GM21529 (cell line): ENCODE results near the gene OSBP2.

Experiments used
- ATAC-seq: cut with Tn5 transposase; IDR thresholded peaks from one replicate; pipeline ENCODE4 v1.9.1; 2021; ENCODE audit not compliant: unreplicated experiment

Gene OSBP2

DNA sequence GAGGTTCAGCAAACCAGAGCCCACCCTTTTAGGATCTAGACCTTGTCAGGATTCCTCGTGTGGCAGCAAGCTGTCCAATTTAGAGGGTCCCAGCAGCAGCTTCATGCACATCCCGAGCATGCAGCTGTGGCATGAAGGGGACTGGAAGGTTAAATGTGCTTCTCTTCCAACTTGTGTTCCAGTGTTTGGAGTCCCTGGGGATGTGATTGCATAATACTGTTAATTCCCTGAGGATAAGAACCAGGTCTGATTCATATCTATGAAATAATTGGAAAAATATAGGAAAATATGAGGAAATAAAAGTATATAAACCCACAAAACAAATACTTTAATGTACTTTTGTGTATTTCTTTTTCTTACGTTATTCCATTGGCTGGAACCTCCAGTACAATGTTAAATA lies 143.4 kb downstream of the OSBP2 start:
- ATAC-seq: no peak

- no peak for ATAC-seq
Measured at GRCh38 chr22:30841273-30841672, 146.6 kb downstream of the OSBP2 start.

DNA sequence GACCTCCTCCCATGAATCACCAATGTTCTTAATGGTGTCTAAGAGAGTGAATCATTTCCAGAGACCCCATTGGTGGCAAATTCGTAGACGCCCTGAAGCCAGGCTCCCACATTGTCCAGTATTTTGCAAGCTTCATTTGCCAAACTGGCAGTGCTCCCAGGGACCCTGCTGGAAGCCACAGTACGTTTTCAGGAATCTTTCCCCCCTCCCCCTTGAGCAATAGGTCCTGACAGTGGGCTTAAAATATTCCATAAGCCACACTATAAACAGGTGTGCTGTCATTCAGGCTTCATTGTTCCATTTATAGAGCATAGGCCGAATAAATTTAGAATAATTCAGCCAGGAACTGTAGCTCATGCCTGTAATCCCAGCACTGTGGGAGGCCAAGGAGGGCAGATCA lies 148.6 kb downstream of the OSBP2 start:
- ATAC-seq: no peak

- ATAC-seq: no peak
Measured at GRCh38 chr22:30847583-30847982, 152.9 kb downstream of the OSBP2 start.

GRCh38 chr22:30855266-30855665 lies 160.6 kb downstream of the OSBP2 start:
- ATAC-seq: no peak

DNA sequence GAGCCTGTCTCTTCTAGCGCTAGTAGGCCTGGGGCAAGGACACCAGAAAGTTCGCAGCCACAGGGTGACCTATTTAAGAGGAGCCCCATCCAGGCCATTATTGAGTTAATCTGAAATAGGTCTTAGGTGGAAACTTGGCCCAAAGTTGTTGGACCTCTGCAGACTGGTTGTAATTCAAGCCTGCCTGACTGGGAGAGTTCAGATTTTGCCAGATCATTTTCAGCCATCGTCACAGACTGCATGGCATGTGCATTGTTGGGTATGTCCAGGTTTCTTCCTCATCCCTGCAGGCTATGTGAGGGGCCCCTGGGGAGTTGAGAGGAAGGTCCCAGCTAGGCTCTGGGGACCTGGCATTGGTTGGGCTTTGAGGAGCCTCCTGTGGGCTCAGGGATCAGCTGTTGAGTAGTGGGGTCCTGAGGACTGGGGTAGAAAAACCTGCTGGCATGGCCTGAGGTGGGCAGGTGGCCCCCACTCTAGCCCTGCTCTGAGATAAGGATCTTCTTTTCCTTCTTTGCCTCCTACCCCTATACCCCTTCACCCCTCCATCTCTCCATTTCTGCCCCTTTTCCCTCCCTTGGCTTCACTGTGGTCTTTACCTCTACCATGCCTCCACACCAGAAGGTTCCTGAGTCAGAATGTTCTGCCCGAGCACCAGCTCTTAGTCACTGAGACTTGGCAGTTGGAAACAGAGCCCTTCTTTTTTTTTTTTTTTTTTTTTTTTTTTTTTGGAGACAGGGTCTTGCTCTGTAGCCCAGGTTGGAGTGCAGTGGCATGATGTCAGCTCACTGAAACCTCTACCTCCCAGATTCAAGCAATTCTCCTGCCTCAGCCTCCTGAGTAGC lies 161.2 kb downstream of the OSBP2 start:
- no peak for ATAC-seq

- no peak for ATAC-seq
Measured at GRCh38 chr22:30856741-30857502, 162.2 kb downstream of the OSBP2 start.

DNA sequence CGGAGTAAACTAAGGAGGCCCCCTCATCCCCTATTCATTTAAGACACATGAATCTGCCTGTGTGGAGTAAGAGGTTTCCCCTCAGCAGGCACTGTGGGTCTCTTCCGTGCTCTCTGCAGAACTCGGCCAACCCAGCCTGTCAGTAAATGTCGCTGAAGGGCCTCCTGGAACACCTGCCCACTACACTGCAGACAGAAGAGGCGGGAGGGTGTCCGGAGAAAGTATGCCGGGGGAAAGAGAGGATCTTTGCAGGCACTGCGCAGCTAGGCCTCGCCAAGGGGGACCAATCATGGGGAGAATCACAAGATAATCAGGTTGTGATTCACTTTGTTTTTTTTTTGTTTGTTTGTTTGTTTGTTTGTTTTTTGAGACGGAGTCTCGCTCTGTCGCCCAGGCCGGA lies 163.1 kb downstream of the OSBP2 start:
- no peak for ATAC-seq

DNA sequence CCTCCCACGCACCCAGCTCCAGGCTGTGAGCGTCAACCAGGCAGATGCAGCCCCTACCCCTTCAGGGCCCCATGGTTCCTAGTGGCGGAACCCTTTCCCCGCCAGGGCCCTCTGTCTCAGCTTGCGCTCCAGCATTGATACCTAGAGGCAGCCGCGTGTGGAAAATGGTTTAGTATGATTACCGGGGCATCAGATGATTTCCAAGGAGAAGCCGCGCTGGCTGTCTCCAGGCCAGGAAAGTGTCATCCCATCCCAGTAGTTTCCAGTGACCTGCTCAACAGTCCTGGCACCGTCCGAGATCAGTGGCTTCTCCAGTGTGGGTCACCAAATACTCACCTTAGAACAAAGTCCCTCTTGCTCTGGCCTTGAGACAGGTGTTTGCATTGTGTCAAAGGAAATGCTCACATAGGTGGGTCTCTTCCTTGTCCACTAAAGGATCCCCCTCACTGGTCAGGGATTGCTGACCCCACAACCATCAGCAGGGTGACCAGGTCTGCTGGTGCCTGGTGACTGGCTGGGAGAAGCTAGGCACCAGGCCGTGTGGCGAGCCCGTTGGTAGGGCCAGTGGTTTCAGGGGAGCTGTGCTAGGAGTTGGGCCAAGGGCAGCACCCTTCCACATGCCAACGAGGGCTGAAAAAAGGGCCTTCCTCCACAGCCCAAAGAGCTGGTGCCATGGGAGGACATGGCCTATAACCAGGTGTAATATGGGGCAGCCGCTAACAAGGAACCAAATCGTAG lies 164.5 kb downstream of the OSBP2 start:
- ATAC-seq: no peak

DNA sequence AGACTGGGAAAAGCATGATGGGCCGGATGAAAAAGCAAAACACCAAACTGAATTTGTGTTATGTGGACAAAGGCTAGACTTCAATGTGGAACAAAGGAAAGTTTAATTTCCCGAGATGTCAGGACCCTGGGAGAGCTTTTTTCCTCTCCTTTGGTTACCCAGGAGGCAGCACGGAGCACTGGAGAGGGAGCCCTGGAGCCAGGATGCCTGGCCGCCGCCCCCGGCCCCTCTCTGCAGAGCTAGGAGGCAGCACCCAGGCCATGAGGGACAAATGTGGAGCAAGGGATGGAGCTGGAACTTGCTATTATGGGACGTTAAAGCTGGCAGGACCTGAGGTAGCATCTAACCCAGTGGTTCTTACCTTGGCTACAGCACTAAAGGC lies 165.0 kb downstream of the OSBP2 start:
- no peak for ATAC-seq

DNA sequence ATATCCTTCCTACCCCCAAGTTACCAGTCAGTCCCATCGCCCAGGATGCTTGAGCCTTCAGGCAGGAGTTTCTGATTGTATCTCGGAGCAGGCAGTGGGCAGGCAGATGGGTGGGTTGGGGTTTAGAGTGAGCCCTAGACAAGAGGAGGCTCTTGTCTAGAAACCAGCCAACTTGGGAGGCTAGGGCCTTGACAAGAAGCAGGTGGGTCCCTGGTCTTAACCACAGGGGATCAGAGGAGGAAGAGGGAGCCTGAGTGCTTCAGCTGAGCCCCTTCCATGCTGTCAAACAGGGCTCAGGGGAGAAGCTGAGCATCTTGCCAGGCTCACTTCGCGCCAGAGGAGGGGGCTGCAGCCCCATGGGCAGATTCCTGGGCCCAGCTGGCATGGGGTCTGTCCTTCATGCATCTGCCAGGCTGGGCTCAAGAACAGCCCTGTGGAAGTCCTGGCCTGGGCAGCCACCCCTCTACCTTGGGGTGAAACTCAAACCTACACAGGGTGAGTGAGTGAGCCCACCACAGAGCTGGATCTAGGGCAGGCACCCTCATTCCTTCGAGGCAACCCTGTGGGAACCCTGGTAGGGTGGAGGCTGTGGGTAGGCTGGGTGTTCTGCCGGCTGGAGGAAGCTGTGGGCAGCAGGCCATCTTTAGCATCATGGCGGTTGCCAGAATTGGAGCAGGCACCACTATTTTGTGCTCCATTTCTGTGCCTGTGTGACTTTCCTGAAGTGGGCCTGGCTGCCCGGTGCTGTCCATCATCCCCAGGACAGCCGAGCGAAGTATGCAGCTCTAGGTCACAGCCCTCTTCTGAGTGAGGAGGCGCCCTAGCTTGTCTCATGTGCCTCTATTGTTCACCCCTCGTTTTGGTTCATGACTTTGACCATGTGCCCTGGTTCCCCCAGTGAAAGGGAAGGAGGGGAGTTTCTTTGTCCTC lies 165.8 kb downstream of the OSBP2 start:
- ATAC-seq: no peak

DNA sequence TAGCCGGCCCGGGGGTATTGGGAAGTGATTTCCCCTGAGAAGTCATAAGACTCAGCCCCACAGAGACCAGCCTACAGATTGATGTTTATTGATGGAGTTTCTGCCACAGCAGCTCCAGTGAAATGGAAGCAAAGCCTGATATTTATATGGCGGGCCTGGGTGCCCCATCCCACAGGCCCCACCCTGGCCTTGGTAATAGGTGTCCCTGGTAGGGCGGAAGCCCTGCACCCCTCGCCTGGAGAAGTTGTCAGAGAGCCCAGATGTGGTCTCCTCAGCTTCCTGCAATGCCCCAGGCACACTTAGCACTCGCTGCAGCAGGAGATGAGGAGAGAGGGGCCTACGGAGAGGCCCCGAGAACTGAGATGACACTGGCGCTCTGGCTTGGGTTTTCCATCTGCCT lies 166.5 kb downstream of the OSBP2 start:
- ATAC-seq: no peak

GRCh38 chr22:30861688-30862552 lies 167.2 kb downstream of the OSBP2 start:
- ATAC-seq: no peak

DNA sequence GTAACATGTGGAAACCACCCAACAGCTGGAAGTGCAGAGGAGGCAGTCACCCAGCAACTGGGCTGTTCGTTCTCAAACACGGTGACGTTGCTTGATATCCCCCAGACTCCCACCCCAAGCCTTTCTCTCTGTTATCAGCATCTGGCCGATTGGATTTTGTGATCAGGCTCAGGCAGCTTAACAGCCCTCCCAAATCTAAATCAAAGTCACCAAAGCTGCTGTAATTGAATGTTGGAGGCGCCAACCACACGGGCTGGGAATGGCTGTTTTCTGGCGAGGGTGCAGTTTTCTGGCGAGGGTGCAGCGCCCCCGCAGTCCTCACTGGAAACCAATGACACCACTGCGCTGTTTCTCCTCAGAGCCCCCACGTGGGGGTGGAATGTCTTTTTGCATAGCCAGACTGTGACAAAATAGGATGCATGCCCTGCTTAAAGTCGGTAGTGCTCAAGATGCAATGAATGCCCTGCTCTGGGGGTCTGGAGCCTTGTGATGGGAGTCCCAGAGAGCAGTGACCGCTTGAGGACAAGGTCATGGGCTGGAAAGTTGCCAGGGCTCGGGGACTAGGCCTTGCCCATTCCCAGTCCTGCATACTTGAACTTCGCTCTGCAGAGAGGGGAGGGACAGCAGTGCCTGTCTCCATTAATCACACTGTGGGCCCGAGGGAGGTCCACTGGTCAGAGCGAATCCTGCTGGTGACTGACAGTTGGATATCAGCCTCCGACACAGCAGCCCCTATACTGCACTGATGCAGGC lies 168.6 kb downstream of the OSBP2 start:
- ATAC-seq: no peak

DNA sequence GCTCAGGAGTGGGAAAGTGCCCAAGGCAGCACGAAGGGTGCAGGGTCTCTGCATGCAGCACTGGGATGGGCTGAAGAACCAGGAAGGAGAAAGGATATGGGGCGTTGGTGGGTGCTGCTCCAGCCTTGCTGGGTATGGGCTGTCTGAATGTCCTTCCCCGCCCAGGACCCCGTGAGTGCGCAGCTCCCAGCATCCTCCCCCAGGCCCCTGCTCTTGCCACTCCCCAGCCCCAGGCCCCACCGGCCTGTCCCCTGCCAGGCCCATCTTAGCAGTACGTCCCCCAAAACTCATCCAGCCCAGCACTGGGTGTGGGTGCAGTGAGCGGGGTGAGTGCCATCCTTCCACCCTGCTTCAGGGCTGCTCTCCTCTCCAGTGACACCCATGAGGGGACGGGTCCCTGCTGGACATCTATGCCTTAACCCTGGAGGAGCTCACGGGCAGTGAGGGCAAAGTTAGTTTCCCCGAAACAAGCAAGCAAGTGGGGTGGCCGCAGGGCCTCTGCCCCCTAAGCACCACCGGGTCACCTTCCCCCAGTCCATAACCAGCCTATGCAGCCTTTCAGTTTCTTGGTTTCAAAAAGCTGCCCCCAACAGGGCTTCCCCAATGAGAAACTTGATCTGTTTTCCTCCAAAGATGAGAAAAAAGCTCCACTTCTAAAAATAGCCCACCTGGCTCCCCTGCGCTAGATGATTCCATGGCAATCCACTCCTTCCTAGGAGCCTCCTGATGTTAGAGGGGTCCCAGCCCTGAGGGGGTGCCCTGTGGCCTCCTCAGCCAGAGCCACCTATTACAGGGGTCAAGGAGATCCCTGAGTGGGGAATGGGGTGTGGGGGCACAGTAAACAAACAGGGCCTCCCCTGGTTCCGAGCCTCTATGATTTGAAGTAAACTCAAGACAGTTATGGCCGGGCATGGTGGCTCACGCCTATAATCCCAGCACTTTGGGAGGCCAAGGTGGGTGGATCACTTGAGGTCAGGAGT lies 170.1 kb downstream of the OSBP2 start:
- ATAC-seq: no peak

DNA sequence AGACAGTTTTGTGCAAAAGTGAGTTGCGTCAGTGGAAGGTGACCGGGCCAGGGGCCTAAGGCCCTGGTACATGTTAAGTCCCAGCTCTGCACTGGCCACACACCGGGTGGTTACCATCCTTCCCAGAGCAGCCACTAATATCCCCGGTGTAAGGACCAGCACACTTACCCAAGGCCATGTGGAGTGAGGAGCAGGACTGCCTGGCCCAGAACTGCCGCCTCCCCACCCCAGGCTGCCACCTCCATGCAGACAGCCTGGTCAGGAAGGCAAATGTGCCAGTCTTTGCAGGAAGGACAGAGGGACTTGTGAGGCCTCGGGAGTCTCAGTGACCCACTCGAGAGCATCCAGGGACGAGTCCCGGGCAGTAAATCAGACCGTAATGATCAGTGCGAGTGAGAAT lies 171.0 kb downstream of the OSBP2 start:
- no peak for ATAC-seq

GRCh38 chr22:30866216-30866615 lies 171.5 kb downstream of the OSBP2 start:
- ATAC-seq: no peak

GRCh38 chr22:30866811-30867271 lies 172.2 kb downstream of the OSBP2 start:
- ATAC-seq: no peak
